Karpas-422 (cell line): Measurements from ENCODE around the gene MAP3K1. TPM values are rescaled to one million over a fixed set of nuclear protein-coding genes. Genes with fewer than 3 reads are reported as not detected.

Experiments
- DNase-seq: peaks from one replicate; pipeline ENCODE4 v3.0.0-alpha.2; 2015
- H2AFZ ChIP-seq: fragments of 200-600 bp; sonication (generic); 2 replicates; pipeline ENCODE4 v1.6.1; 2014; ENCODE audit warnings: antibody characterized with exemption, low read length, mixed read lengths
- H3K27ac ChIP-seq: fragments of 200-600 bp; sonication (generic); 2 replicates; pipeline ENCODE4 v1.5.1; 2014; ENCODE audit warnings: mild to moderate bottlenecking, low read length, moderate library complexity
- H3K27me3 ChIP-seq: fragments of 200-600 bp; sonication (generic); 2 replicates; pipeline ENCODE4 v1.6.1; 2014; ENCODE audit warnings: low read length, mixed read lengths
- H3K36me3 ChIP-seq: fragments of 200-600 bp; sonication (generic); 2 replicates; pipeline ENCODE4 v1.6.1; 2014; ENCODE audit warnings: low read length, mixed read lengths; ENCODE audit not compliant: insufficient read depth
- H3K4me1 ChIP-seq: fragments of 200-600 bp; sonication (generic); 2 replicates; pipeline ENCODE4 v1.6.1; 2014; ENCODE audit warnings: mild to moderate bottlenecking, low read length, mixed read lengths
- H3K4me2 ChIP-seq: fragments of 200-600 bp; sonication (generic); 2 replicates; pipeline ENCODE4 v1.6.1; 2014; ENCODE audit warnings: low read length, low read depth, mild to moderate bottlenecking; ENCODE audit not compliant: poor library complexity, severe bottlenecking
- H3K4me3 ChIP-seq: fragments of 200-600 bp; sonication (generic); 2 replicates; pipeline ENCODE4 v1.5.1; 2014; ENCODE audit warnings: mild to moderate bottlenecking, antibody characterized with exemption, low read length, mixed read lengths
- H3K79me2 ChIP-seq: fragments of 200-600 bp; sonication (generic); 2 replicates; pipeline ENCODE4 v1.6.1; 2014; ENCODE audit warnings: mild to moderate bottlenecking, low read length, mixed read lengths
- H3K9ac ChIP-seq: fragments of 200-600 bp; sonication (generic); 2 replicates; pipeline ENCODE4 v1.6.0; 2014; ENCODE audit warnings: low read length
- H3K9me2 ChIP-seq: fragments of 200-600 bp; sonication (generic), shearing (Covaris generic); replicated peaks from 2 replicates; pipeline ENCODE4 v1.6.0; 2014; ENCODE audit warnings: mild to moderate bottlenecking, low read length, moderate library complexity; ENCODE audit not compliant: insufficient read depth
- H3K9me3 ChIP-seq: fragments of 300-700, 200-600 bp; sonication (generic); 2 replicates; pipeline ENCODE4 v1.6.1; 2014; ENCODE audit warnings: low read length, mixed read lengths
- H4K20me1 ChIP-seq: fragments of 200-600 bp; sonication (generic); 2 replicates; pipeline ENCODE4 v1.6.1; 2014; ENCODE audit warnings: mild to moderate bottlenecking, antibody characterized with exemption, low read length, low read depth; ENCODE audit not compliant: insufficient read depth
- total RNA-seq: library from RNA; depleted of rRNA; stranded (reverse); fragments of >200 nt; shearing (Covaris generic); gene quantifications from 2 replicates; pipeline ENCODE4 v1.2.3, GENCODE V29; 2014; ENCODE audit warnings: low replicate concordance

The MAP3K1 gene
- total RNA-seq, 1 experiment from 2014 or later: 68.0 TPM

DNA sequence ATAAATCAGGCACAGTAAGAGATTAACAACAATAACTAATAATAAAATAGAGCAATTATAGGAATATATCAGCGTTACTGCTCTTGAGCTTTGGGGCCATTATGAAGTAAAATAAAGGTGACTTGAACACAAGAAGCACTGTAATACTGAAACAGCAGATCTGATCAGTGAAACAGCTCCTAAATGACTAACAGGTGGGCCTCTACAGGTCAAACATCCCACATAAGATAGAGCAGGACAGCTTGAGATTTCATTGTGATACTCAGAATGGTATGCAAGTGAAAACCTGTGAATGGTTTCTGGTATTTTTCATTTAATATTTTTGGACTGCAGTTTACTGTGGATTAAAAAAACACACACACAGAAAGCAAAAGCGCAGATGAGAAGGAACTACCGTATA lies 24.0 kb upstream of the MAP3K1 start:
- H3K9me2 ChIP-seq: no peaks in the 10 kb centered on the region
- H2AFZ ChIP-seq: no peak overlapping the region
- no peak for DNase-seq
- H3K4me2 ChIP-seq: no peak overlapping the region
- H3K27me3 ChIP-seq: no peaks in the 10 kb centered on the region
- no peaks in the 10 kb centered on the region for H4K20me1 ChIP-seq
- no peaks in the 10 kb centered on the region for H3K36me3 ChIP-seq
- no peaks in the 10 kb centered on the region for H3K79me2 ChIP-seq
- no peak overlapping the region for H3K9ac ChIP-seq
- no peaks in the 10 kb centered on the region for H3K9me3 ChIP-seq
- H3K4me3 ChIP-seq: no peak overlapping the region
- no peaks in the 10 kb centered on the region for H3K4me1 ChIP-seq
- no peak overlapping the region for H3K27ac ChIP-seq

- no peak overlapping the region for H3K27ac ChIP-seq
- peaks cover 16% of the 10 kb centered on the region for H3K4me1 ChIP-seq
- no peaks in the 10 kb centered on the region for H3K79me2 ChIP-seq
These were observed 16.8 kb upstream of the MAP3K1 start for GRCh38 chr5:56798521-56798920.

DNA sequence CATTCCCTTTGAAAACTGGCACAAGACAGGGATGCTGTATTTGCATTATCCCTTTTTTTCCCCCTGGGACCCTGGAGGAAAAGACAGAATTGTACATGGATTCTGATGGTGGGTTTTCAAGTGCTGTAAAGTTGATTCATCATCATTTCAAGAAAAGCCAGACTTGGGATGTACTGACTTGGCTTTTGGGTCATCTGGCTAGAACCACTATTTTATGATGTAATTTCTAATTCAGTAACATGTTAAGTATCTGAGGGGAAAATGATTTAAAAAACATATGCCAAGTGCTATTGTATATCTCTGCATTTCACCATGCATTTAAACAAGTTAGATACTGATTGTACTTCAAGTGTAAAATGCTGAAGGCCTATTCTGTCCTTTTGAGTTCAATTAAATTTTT lies 15.2 kb upstream of the MAP3K1 start:
- Histone ChIP-seq H3K4me3 (no peak overlapping the region), H4K20me1 (no peaks in the 10 kb centered on the region), H3K27me3 (no peaks in the 10 kb centered on the region), H3K36me3 (no peaks in the 10 kb centered on the region), H3K27ac (no peak overlapping the region), H3K9me3 (no peaks in the 10 kb centered on the region), H3K9me2 (no peaks in the 10 kb centered on the region), H3K79me2 (no peaks in the 10 kb centered on the region), H3K4me1 (peaks cover 16% of the 10 kb centered on the region), H2AFZ (no peak overlapping the region), H3K9ac (no peak overlapping the region), H3K4me2 (no peak overlapping the region)
- no peak for DNase-seq

More at GRCh38 chr5:56798521-56798920, 16.8 kb upstream of the MAP3K1 start:
- Histone ChIP-seq H2AFZ (no peak overlapping the region), H3K9me2 (no peaks in the 10 kb centered on the region), H3K9ac (no peak overlapping the region), H3K27me3 (no peaks in the 10 kb centered on the region), H4K20me1 (no peaks in the 10 kb centered on the region), H3K9me3 (no peaks in the 10 kb centered on the region), H3K36me3 (no peaks in the 10 kb centered on the region), H3K4me3 (no peak overlapping the region), H3K4me2 (no peak overlapping the region)
- DNase-seq: no peak

- Histone ChIP-seq H3K27ac (no peak overlapping the region), H3K4me3 (no peak overlapping the region), H3K4me2 (no peak overlapping the region), H4K20me1 (no peaks in the 10 kb centered on the region), H3K79me2 (no peaks in the 10 kb centered on the region), H3K9me3 (no peaks in the 10 kb centered on the region), H3K36me3 (no peaks in the 10 kb centered on the region), H3K9ac (no peak overlapping the region), H2AFZ (no peak overlapping the region), H3K27me3 (no peaks in the 10 kb centered on the region), H3K9me2 (no peaks in the 10 kb centered on the region), H3K4me1 (peaks cover 16% of the 10 kb centered on the region)
- DNase-seq: no peak
These were observed 14.1 kb upstream of the MAP3K1 start for GRCh38 chr5:56801256-56801655.

DNA sequence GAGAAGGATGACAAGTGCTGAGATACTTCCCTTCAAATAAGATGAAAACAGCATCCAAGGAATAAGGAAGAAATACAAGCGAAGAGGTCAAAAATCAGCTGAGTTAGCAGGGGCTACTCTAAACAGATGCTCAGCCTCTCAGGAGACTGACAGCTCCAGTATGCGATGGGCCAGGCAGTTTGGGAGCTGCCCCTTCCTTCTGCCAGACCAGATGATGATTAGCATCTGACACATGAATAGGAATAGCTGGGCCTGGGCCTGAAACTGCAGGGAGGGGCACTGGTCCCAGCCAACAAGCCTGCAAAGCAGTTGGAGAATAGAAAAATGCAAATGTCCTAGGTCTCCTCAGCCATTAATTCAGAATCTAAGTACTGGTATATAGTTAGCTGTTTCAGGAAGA lies 13.1 kb upstream of the MAP3K1 start:
- no peaks in the 10 kb centered on the region for H3K9me2 ChIP-seq
- no peak overlapping the region for H3K9ac ChIP-seq
- DNase-seq: no peak
- H3K4me2 ChIP-seq: no peak overlapping the region
- H3K79me2 ChIP-seq: no peaks in the 10 kb centered on the region
- H3K27me3 ChIP-seq: no peaks in the 10 kb centered on the region
- H2AFZ ChIP-seq: no peak overlapping the region
- no peak overlapping the region for H3K27ac ChIP-seq
- H3K9me3 ChIP-seq: no peaks in the 10 kb centered on the region
- H3K4me3 ChIP-seq: no peak overlapping the region
- H3K36me3 ChIP-seq: no peaks in the 10 kb centered on the region
- no peaks in the 10 kb centered on the region for H4K20me1 ChIP-seq
- peaks cover 16% of the 10 kb centered on the region for H3K4me1 ChIP-seq

- Histone ChIP-seq H3K9me2 (no peaks in the 10 kb centered on the region), H3K4me3 (no peak overlapping the region), H3K9me3 (no peaks in the 10 kb centered on the region), H3K36me3 (no peaks in the 10 kb centered on the region), H3K79me2 (no peaks in the 10 kb centered on the region), H3K27me3 (no peaks in the 10 kb centered on the region), H3K4me2 (no peak overlapping the region), H3K4me1 (peaks cover 16% of the 10 kb centered on the region), H4K20me1 (no peaks in the 10 kb centered on the region), H3K9ac (no peak overlapping the region), H3K27ac (no peak overlapping the region), H2AFZ (no peak overlapping the region)
- no peak for DNase-seq
These were observed 12.3 kb upstream of the MAP3K1 start for GRCh38 chr5:56803025-56803424.

DNA sequence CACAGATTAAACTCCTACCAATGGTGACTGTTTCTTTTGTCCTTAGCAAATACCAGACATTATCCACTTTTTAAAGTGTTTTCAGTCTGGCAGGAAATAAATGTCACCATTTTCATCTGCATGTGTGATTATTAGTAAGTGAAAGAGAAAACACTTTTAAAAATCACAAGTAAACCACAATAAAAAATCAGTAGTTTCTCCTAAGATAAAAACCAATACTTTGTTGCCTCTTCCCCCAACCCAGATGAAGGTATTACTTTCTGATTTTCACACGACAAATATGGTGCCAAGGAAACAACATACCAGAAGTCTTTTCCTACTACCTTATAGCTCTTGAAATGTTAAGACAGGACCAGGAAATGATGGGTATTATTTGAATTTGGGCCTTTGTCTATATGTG lies 11.5 kb upstream of the MAP3K1 start:
- H3K27me3 ChIP-seq: no peaks in the 10 kb centered on the region
- no peaks in the 10 kb centered on the region for H3K9me3 ChIP-seq
- no peaks in the 10 kb centered on the region for H3K9me2 ChIP-seq
- H3K4me2 ChIP-seq: no peak overlapping the region
- H3K27ac ChIP-seq: no peak overlapping the region
- H3K9ac ChIP-seq: no peak overlapping the region
- H3K79me2 ChIP-seq: no peaks in the 10 kb centered on the region
- no peak for DNase-seq
- no peaks in the 10 kb centered on the region for H4K20me1 ChIP-seq
- H3K36me3 ChIP-seq: no peaks in the 10 kb centered on the region
- H2AFZ ChIP-seq: no peak overlapping the region
- no peak overlapping the region for H3K4me3 ChIP-seq
- peaks cover 16% of the 10 kb centered on the region for H3K4me1 ChIP-seq

DNA sequence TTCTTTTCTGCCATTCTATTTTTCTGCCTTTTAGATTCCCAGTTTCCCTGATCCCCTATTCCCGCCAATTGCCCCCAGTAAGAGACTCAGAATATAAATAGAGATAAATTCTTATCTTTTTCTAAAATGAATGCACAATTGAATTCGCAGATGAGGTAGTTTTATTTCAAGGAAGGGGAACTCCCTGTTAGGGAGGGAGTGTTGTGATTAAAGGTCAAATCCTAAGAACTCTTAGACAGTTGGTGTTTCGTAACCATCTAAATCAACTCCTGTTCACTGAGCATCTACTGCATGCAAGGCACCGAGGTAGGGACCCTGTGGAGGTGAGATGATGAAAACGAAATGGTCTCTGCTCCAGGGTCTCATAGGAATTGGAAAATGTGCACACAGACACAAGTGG lies 7.7 kb upstream of the MAP3K1 start:
- no peaks in the 10 kb centered on the region for H3K9me3 ChIP-seq
- no peak overlapping the region for H3K9ac ChIP-seq
- H3K4me1 ChIP-seq: peaks cover 20% of the 10 kb centered on the region
- H3K27ac ChIP-seq: no peak overlapping the region
- no peak overlapping the region for H2AFZ ChIP-seq
- no peaks in the 10 kb centered on the region for H3K36me3 ChIP-seq
- no peaks in the 10 kb centered on the region for H3K27me3 ChIP-seq
- no peaks in the 10 kb centered on the region for H3K9me2 ChIP-seq
- H3K4me2 ChIP-seq: no peak overlapping the region
- no peak overlapping the region for H3K4me3 ChIP-seq
- no peak for DNase-seq
- no peaks in the 10 kb centered on the region for H4K20me1 ChIP-seq
- no peaks in the 10 kb centered on the region for H3K79me2 ChIP-seq

- Histone ChIP-seq H3K9ac (no peak overlapping the region), H3K4me1 (peaks cover 20% of the 10 kb centered on the region), H3K27ac (no peak overlapping the region), H3K4me3 (no peak overlapping the region), H3K36me3 (no peaks in the 10 kb centered on the region), H2AFZ (no peak overlapping the region), H3K9me3 (no peaks in the 10 kb centered on the region), H3K9me2 (no peaks in the 10 kb centered on the region), H3K79me2 (no peaks in the 10 kb centered on the region), H3K4me2 (no peak overlapping the region), H3K27me3 (no peaks in the 10 kb centered on the region), H4K20me1 (no peaks in the 10 kb centered on the region)
- DNase-seq: no peak
These were observed 7.1 kb upstream of the MAP3K1 start for GRCh38 chr5:56808211-56808610.
